Caco-2 (cell line): ENCODE results near the gene RANBP6. TPM values are rescaled to one million over a fixed set of nuclear protein-coding genes. Genes with fewer than 3 reads are reported as not detected.

ENCODE experiments used
- BruUV-seq: library from RNA; stranded (reverse); fragments of 400-500 nt; replicated peaks from 2 replicates; lab custom pipeline; 2021; lab: Mats Ljungman, UMichigan
- CTCF ChIA-PET: fragments of 300-600 bp; sonication (Branson Sonifier 250); formaldehyde crosslinking; loops from one replicate; lab custom pipeline; 2022; ENCODE audit warnings: antibody characterized with exemption; lab: Charles Lee
- POLR2A ChIA-PET: fragments of 300-600 bp; sonication (Branson Sonifier 250); formaldehyde crosslinking; loops from one replicate; lab custom pipeline; 2022; ENCODE audit warnings: antibody characterized with exemption; lab: Charles Lee
- DNase-seq, 2 experiments: peaks; one replicate each; pipeline versions ENCODE4 v3.0.0 to v3.0.0-alpha.2; 2020 to 2022
- H3K27me3 ChIP-seq: replicated peaks from 2 replicates; pipeline ENCODE4 v1.6.0; 2011; ENCODE audit warnings: low read length; ENCODE audit not compliant: control insufficient read depth, insufficient read depth
- H3K36me3 ChIP-seq: 2 replicates; pipeline ENCODE4 v1.5.1; 2011; ENCODE audit warnings: low read length; ENCODE audit not compliant: control insufficient read depth, insufficient read depth
- H3K4me1 ChIP-seq: fragments of 250-450 bp; sonication (Bioruptor Pico); 2 replicates; pipeline ENCODE4 v1.5.1; 2020; ENCODE audit warnings: mild to moderate bottlenecking
- H3K4me3 ChIP-seq: 2 replicates; pipeline ENCODE4 v1.5.1; 2011; ENCODE audit warnings: low read depth, mild to moderate bottlenecking, control low read depth, low read length
- H3K9me3 ChIP-seq: fragments of 250-450 bp; sonication (Bioruptor Pico); 2 replicates; pipeline ENCODE4 v1.5.1; 2020; ENCODE audit warnings: mild to moderate bottlenecking, moderate library complexity
- H3K27ac Mint-ChIP-seq: one replicate; pipeline ENCODE4 v1.8.0; 2022; ENCODE audit warnings: mixed read lengths; ENCODE audit not compliant: unreplicated experiment
- H3K27me3 Mint-ChIP-seq: one replicate; pipeline ENCODE4 v1.8.0; 2022; ENCODE audit warnings: mixed read lengths; ENCODE audit not compliant: insufficient read depth, unreplicated experiment
- H3K36me3 Mint-ChIP-seq: one replicate; pipeline ENCODE4 v1.8.0; 2022; ENCODE audit warnings: mild to moderate bottlenecking, mixed read lengths; ENCODE audit not compliant: insufficient read depth, unreplicated experiment
- H3K4me1 Mint-ChIP-seq: one replicate; pipeline ENCODE4 v1.8.0; 2022; ENCODE audit warnings: low read depth, mixed read lengths; ENCODE audit not compliant: unreplicated experiment
- H3K4me3 Mint-ChIP-seq: one replicate; pipeline ENCODE4 v1.8.0; 2022; ENCODE audit warnings: mild to moderate bottlenecking, moderate library complexity, mixed read lengths; ENCODE audit not compliant: unreplicated experiment
- H3K9me3 Mint-ChIP-seq: one replicate; pipeline ENCODE4 v1.8.0; 2022; ENCODE audit warnings: mixed read lengths; ENCODE audit not compliant: unreplicated experiment
- CTCF ChIP-seq, 2 experiments: fragments of 200-600 bp in 1 of 2; IDR thresholded peaks; 1 replicate in 1 of 2; 2 replicates in 1 of 2; pipeline versions ENCODE4 v1.5.1 to v1.8.0; 2011 to 2022; ENCODE audit warnings: antibody characterized with exemption in 1 of 2, control low read depth in 1 of 2, inconsistent platforms in 1 of 2, low read depth in 1 of 2, low read length in 1 of 2, mild to moderate bottlenecking in 1 of 2, moderate library complexity in 1 of 2; ENCODE audit not compliant: insufficient read depth in 1 of 2, severe bottlenecking in 1 of 2, unreplicated experiment in 1 of 2
- intact Hi-C: fragments of 100-400 bp; cut with micrococcal nuclease; formaldehyde crosslinking; loops from one replicate; pipeline ENCODE4 v1.10.0; 2022; ENCODE audit not compliant: unreplicated experiment
- total RNA-seq: library from RNA; stranded (reverse); gene quantifications from 2 replicates; pipeline ENCODE4 v1.2.3, GENCODE V29; 2022

The RANBP6 gene
- total RNA-seq, 1 experiment from 2014 or later: 16.5 TPM

GRCh38 chr9:5982317-5982716 lies 33.1 kb downstream of the RANBP6 start:
- Mint-ChIP-seq H3K27ac (no peak overlapping the region), H3K9me3 (no peaks in the 10 kb centered on the region), H3K4me1 (no peaks in the 10 kb centered on the region), H3K4me3 (no peak overlapping the region), H3K36me3 (no peaks in the 10 kb centered on the region), H3K27me3 (no peaks in the 10 kb centered on the region)
- no peak for DNase-seq
- CTCF ChIA-PET: no interaction called here
- Histone ChIP-seq H3K9me3 (no peaks in the 10 kb centered on the region), H3K4me3 (no peak overlapping the region), H3K4me1 (no peaks in the 10 kb centered on the region), H3K36me3 (no peaks in the 10 kb centered on the region), H3K27me3 (no peaks in the 10 kb centered on the region)
- intact Hi-C loops: no loop called here
- BruUV-seq: no TSS peak
- POLR2A ChIA-PET: no interaction called here
- TF ChIP-seq CTCF (IDR thresholded peaks at IDR 0.05; ENCODE audit: insufficient read depth in 1 of 2, low read depth in 1 of 2, low read length in 1 of 2, severe bottlenecking in 1 of 2, unreplicated experiment in 1 of 2): no peak

GRCh38 chr9:5978523-5978922 lies 36.9 kb downstream of the RANBP6 start:
- Mint-ChIP-seq H3K36me3 (no peaks in the 10 kb centered on the region), H3K4me1 (no peaks in the 10 kb centered on the region), H3K4me3 (no peak overlapping the region), H3K27ac (no peak overlapping the region), H3K27me3 (no peaks in the 10 kb centered on the region), H3K9me3 (no peaks in the 10 kb centered on the region)
- ChIA-PET POLR2A (no interaction called here), CTCF (no interaction called here)
- TF ChIP-seq CTCF (IDR thresholded peaks at IDR 0.05; ENCODE audit: insufficient read depth in 1 of 2, low read depth in 1 of 2, low read length in 1 of 2, severe bottlenecking in 1 of 2, unreplicated experiment in 1 of 2): no peak
- intact Hi-C loops: no loop called here
- no TSS peak for BruUV-seq
- H3K4me1 ChIP-seq: no peaks in the 10 kb centered on the region
- DNase-seq: no peak
- no peaks in the 10 kb centered on the region for H3K36me3 ChIP-seq
- H3K4me3 ChIP-seq: no peak overlapping the region
- H3K27me3 ChIP-seq: no peaks in the 10 kb centered on the region
- H3K9me3 ChIP-seq: no peaks in the 10 kb centered on the region

GRCh38 chr9:5976674-5977397 lies 38.6 kb downstream of the RANBP6 start:
- CTCF ChIA-PET: no interaction called here
- Histone ChIP-seq H3K4me3 (no peak overlapping the region), H3K4me1 (no peaks in the 10 kb centered on the region), H3K9me3 (no peaks in the 10 kb centered on the region), H3K27me3 (no peaks in the 10 kb centered on the region), H3K36me3 (no peaks in the 10 kb centered on the region)
- no peaks in the 10 kb centered on the region for H3K27me3 Mint-ChIP-seq
- H3K27ac Mint-ChIP-seq: no peak overlapping the region
- H3K4me3 Mint-ChIP-seq: no peak overlapping the region
- H3K36me3 Mint-ChIP-seq: no peaks in the 10 kb centered on the region
- H3K9me3 Mint-ChIP-seq: no peaks in the 10 kb centered on the region
- POLR2A ChIA-PET: no interaction called here
- intact Hi-C loops: no loop called here
- no peak for DNase-seq
- BruUV-seq: no TSS peak
- TF ChIP-seq CTCF (IDR thresholded peaks at IDR 0.05; ENCODE audit: insufficient read depth in 1 of 2, low read depth in 1 of 2, low read length in 1 of 2, severe bottlenecking in 1 of 2, unreplicated experiment in 1 of 2): no peak
- no peaks in the 10 kb centered on the region for H3K4me1 Mint-ChIP-seq
